Neural progenitor cell (in vitro differentiated cells): ENCODE measurements around the gene PBX1. TPM values are rescaled to one million over a fixed set of nuclear protein-coding genes. Genes with fewer than 3 reads are reported as not detected.

Source experiments
- DNase-seq: peaks from one replicate; pipeline ENCODE4 v3.0.0-alpha.2; 2016; ENCODE audit warnings: low spot score
- H2AFZ ChIP-seq: fragments of 200-600 bp; sonication (generic); replicated peaks from 2 replicates; pipeline ENCODE4 v1.6.1; 2016; ENCODE audit warnings: antibody characterized with exemption
- H3F3A ChIP-seq: fragments of 200-600 bp; sonication (generic); 2 replicates; pipeline ENCODE4 v1.6.1; 2016; ENCODE audit warnings: antibody characterized with exemption, low read depth
- H3K27ac ChIP-seq: fragments of 200-600 bp; sonication (generic); 2 replicates; pipeline ENCODE4 v1.5.1; 2016; ENCODE audit warnings: mild to moderate bottlenecking
- H3K27me3 ChIP-seq: fragments of 200-600 bp; sonication (generic); 2 replicates; pipeline ENCODE4 v1.6.1; 2016; ENCODE audit warnings: mild to moderate bottlenecking, moderate library complexity
- H3K36me3 ChIP-seq: fragments of 200-600 bp; sonication (generic); 2 replicates; pipeline ENCODE4 v1.5.1; 2016
- H3K4me1 ChIP-seq: fragments of 200-600 bp; sonication (generic); 2 replicates; pipeline ENCODE4 v1.6.1; 2016; ENCODE audit warnings: mixed run types
- H3K4me2 ChIP-seq: fragments of 200-600 bp; sonication (generic); 2 replicates; pipeline ENCODE4 v1.6.1; 2016
- H3K4me3 ChIP-seq: fragments of 200-600 bp; sonication (generic); 2 replicates; pipeline ENCODE4 v1.5.1; 2016
- H3K79me2 ChIP-seq: fragments of 200-600 bp; sonication (generic); 2 replicates; pipeline ENCODE4 v1.6.1; 2016; ENCODE audit warnings: low read depth
- H3K9ac ChIP-seq: fragments of 200-600 bp; sonication (generic); 2 replicates; pipeline ENCODE4 v1.6.1; 2016
- H3K9me3 ChIP-seq: fragments of 200-600 bp; sonication (generic); 2 replicates; pipeline ENCODE4 v1.5.1; 2016; ENCODE audit warnings: low read depth
- H4K20me1 ChIP-seq: fragments of 200-600 bp; sonication (generic); 2 replicates; pipeline ENCODE4 v1.6.1; 2016; ENCODE audit warnings: low read depth
- H3K27ac Mint-ChIP-seq: 3 replicates; pipeline ENCODE4 v1.8.0; 2021; ENCODE audit warnings: mixed read lengths
- H3K27me3 Mint-ChIP-seq: 2 replicates; pipeline ENCODE4 v1.8.0; 2022; ENCODE audit warnings: low read depth, mild to moderate bottlenecking, inconsistent platforms, moderate library complexity, mixed read lengths; ENCODE audit not compliant: insufficient read depth
- H3K36me3 Mint-ChIP-seq: 3 replicates; pipeline ENCODE4 v1.8.0; 2021; ENCODE audit warnings: mixed read lengths
- H3K4me1 Mint-ChIP-seq: 3 replicates; pipeline ENCODE4 v1.8.0; 2021; ENCODE audit warnings: mixed read lengths
- H3K4me3 Mint-ChIP-seq: 3 replicates; pipeline ENCODE4 v1.8.0; 2021; ENCODE audit warnings: mild to moderate bottlenecking, moderate library complexity, mixed read lengths
- H3K9me3 Mint-ChIP-seq: 3 replicates; pipeline ENCODE4 v1.8.0; 2020; ENCODE audit warnings: mixed read lengths
- CTCF ChIP-seq: fragments of 200-600 bp; sonication (generic); IDR thresholded peaks from 2 replicates; pipeline ENCODE4 v1.5.1; 2017; ENCODE audit warnings: antibody characterized with exemption, mild to moderate bottlenecking
- EZH2 ChIP-seq: fragments of 200-600 bp; sonication (generic); IDR thresholded peaks from 2 replicates; pipeline ENCODE4 v1.6.1; 2017; ENCODE audit warnings: antibody characterized with exemption, mild to moderate bottlenecking, moderate library complexity
- EZH2phosphoT487 ChIP-seq: fragments of 200-600 bp; sonication (generic); IDR thresholded peaks from 2 replicates; pipeline ENCODE4 v1.6.1; 2017; ENCODE audit warnings: antibody characterized with exemption
- total RNA-seq: library from RNA; depleted of rRNA; stranded (reverse); fragments of >200 nt; gene quantifications from 2 replicates; pipeline ENCODE4 v1.2.3, GENCODE V29; 2015; ENCODE audit warnings: low replicate concordance

The PBX1 gene
- total RNA-seq, 1 donor from 2014 or later: 91.1 TPM

- no peaks in the 10 kb centered on the region for H3K36me3 Mint-ChIP-seq
- H3K27me3 Mint-ChIP-seq: no peaks in the 10 kb centered on the region
- H3K9me3 ChIP-seq: no peaks in the 10 kb centered on the region
- peak overlapping the region; percentile 81 for H3K4me3 ChIP-seq
- H3K9ac ChIP-seq: peak overlapping the region; percentile 67
- H3K4me1 ChIP-seq: peaks cover 26% of the 10 kb centered on the region
- H4K20me1 ChIP-seq: peaks cover 27% of the 10 kb centered on the region
- TF ChIP-seq EZH2 (no peak), CTCF (no peak), EZH2phosphoT487 (no peak)
- peak; percentile 82 for DNase-seq
- peak overlapping the region; percentile 89 for H3K27ac ChIP-seq
- H3K9me3 Mint-ChIP-seq: no peaks in the 10 kb centered on the region
- peak overlapping the region; percentile 58 for H2AFZ ChIP-seq
- H3K27ac Mint-ChIP-seq: peak overlapping the region; percentile 98
- H3K4me3 Mint-ChIP-seq: peak overlapping the region; percentile 100
- no peaks in the 10 kb centered on the region for H3K36me3 ChIP-seq
- H3K4me1 Mint-ChIP-seq: peaks cover 43% of the 10 kb centered on the region
- peaks cover 22% of the 10 kb centered on the region for H3F3A ChIP-seq
- no peaks in the 10 kb centered on the region for H3K27me3 ChIP-seq
- peak overlapping the region; percentile 93 for H3K4me2 ChIP-seq
- H3K79me2 ChIP-seq: peaks cover 48% of the 10 kb centered on the region
Measured at GRCh38 chr1:164559342-164560051, 513 bp downstream of the PBX1 start.

GRCh38 chr1:164560121-164560541, 1.1 kb downstream of the PBX1 start:
- Histone ChIP-seq H3K36me3 (no peaks in the 10 kb centered on the region), H3K9ac (peak overlapping the region; percentile 67), H4K20me1 (peaks cover 33% of the 10 kb centered on the region), H3K27ac (peak overlapping the region; percentile 89), H2AFZ (peak overlapping the region; percentile 58), H3K79me2 (peaks cover 55% of the 10 kb centered on the region), H3F3A (peaks cover 22% of the 10 kb centered on the region), H3K9me3 (no peaks in the 10 kb centered on the region), H3K4me1 (peaks cover 32% of the 10 kb centered on the region), H3K27me3 (no peaks in the 10 kb centered on the region), H3K4me2 (peak overlapping the region; percentile 93), H3K4me3 (peak overlapping the region; percentile 81)
- H3K4me3 Mint-ChIP-seq: peak overlapping the region; percentile 100
- H3K27ac Mint-ChIP-seq: peak overlapping the region; percentile 98
- H3K36me3 Mint-ChIP-seq: peaks cover 4% of the 10 kb centered on the region
- TF ChIP-seq EZH2 (no peak), EZH2phosphoT487 (no peak), CTCF (no peak)
- no peaks in the 10 kb centered on the region for H3K27me3 Mint-ChIP-seq
- peaks cover 50% of the 10 kb centered on the region for H3K4me1 Mint-ChIP-seq
- no peaks in the 10 kb centered on the region for H3K9me3 Mint-ChIP-seq
- DNase-seq: no peak

- Histone ChIP-seq H3K27ac (peak overlapping the region; percentile 89), H3K79me2 (peaks cover 59% of the 10 kb centered on the region), H2AFZ (no peak overlapping the region)
Measured at GRCh38 chr1:164560556-164560955, 1.6 kb downstream of the PBX1 start.

More at GRCh38 chr1:164560556-164560955, 1.6 kb downstream of the PBX1 start:
- Mint-ChIP-seq H3K4me3 (peak overlapping the region; percentile 100), H3K9me3 (no peaks in the 10 kb centered on the region), H3K27me3 (no peaks in the 10 kb centered on the region), H3K4me1 (peaks cover 53% of the 10 kb centered on the region), H3K36me3 (peaks cover 4% of the 10 kb centered on the region), H3K27ac (peak overlapping the region; percentile 85)
- TF ChIP-seq EZH2phosphoT487 (no peak), CTCF (no peak), EZH2 (no peak)
- H3K27me3 ChIP-seq: no peaks in the 10 kb centered on the region
- peak overlapping the region; percentile 93 for H3K4me2 ChIP-seq
- H3K36me3 ChIP-seq: no peaks in the 10 kb centered on the region
- H3K9ac ChIP-seq: peak overlapping the region; percentile 67
- peaks cover 37% of the 10 kb centered on the region for H4K20me1 ChIP-seq
- H3K4me3 ChIP-seq: peak overlapping the region; percentile 81
- no peaks in the 10 kb centered on the region for H3K9me3 ChIP-seq
- DNase-seq: no peak
- H3F3A ChIP-seq: peaks cover 22% of the 10 kb centered on the region
- peaks cover 37% of the 10 kb centered on the region for H3K4me1 ChIP-seq
